Psoas muscle (tissue), 8 donors: ENCODE results near the gene KIRREL3. TPM values are rescaled to one million over a fixed set of nuclear protein-coding genes. Genes with fewer than 3 reads are reported as not detected.
A peak's percentile ranks its signal among the peaks of the same experiment; 100 is the strongest.

ENCODE experiments used
- ATAC-seq, 4 donors: fragments of 200-7000 bp; cut with Tn5 transposase; one replicate each; pipeline ENCODE4 v1.9.1; 2020; ENCODE audit warnings: moderate library complexity in 3 of 4, mild to moderate bottlenecking in 2 of 4
- DNase-seq, 2 donors: peaks; one replicate each; pipeline ENCODE4 v3.0.0-alpha.2; 2020
- H3K27ac ChIP-seq: fragments of 200-600 bp; one replicate; pipeline ENCODE4 v1.8.0; 2022
- H3K27me3 ChIP-seq, 3 donors: fragments of 200-600 bp in 1 of 3; one replicate each; pipeline versions ENCODE4 v1.6.1 to v1.8.0; 2013 to 2022; ENCODE audit warnings: low read length in 2 of 3, mild to moderate bottlenecking in 2 of 3, moderate library complexity in 1 of 3; ENCODE audit not compliant: insufficient read depth in 3 of 3
- H3K36me3 ChIP-seq, 2 donors: fragments of 200-600 bp in 1 of 2; one replicate each; pipeline versions ENCODE4 v1.6.1 to v1.8.0; 2013 to 2022; ENCODE audit warnings: low read depth in 1 of 2, mild to moderate bottlenecking in 1 of 2, moderate library complexity in 1 of 2; ENCODE audit not compliant: insufficient read depth in 1 of 2
- H3K4me1 ChIP-seq: fragments of 200-600 bp; one replicate; pipeline ENCODE4 v1.8.0; 2022
- H3K4me3 ChIP-seq: fragments of 200-600 bp; one replicate; pipeline ENCODE4 v1.8.0; 2022; ENCODE audit warnings: mild to moderate bottlenecking
- H3K9me3 ChIP-seq: fragments of 200-600 bp; one replicate; pipeline ENCODE4 v1.8.0; 2022
- WGBS, 3 donors: extraction: QIAGEN DNeasy Blood & Tissue Kit; methylation state at CpG; one replicate each; pipeline versions ENCODE4 v1.1.6 to v1.1.7; 2013; 5-methylcytosine and 5-hydroxymethylcytosine counted together
- intact Hi-C, 2 donors: fragments of 100-400 bp; cut with DNase I; formaldehyde crosslinking; loops; one replicate each; pipeline versions ENCODE4 v1.11.0 to v1.14.2; 2022
- polyA plus RNA-seq, 3 donors: library from polyadenylated mRNA; stranded (reverse); fragments of 200-250 nt; gene quantifications; one replicate each; pipeline ENCODE4 v1.2.3, GENCODE V29; 2013
- total RNA-seq, 4 donors: library from RNA; stranded (reverse); fragmentation: NEBNext Ultra II Directional in 2 of 4; extraction: Animal tissue kit (Norgen Biotek cat#: 25700) in 2 of 4; gene quantifications; one replicate each; pipeline versions ENCODE4 v1.2.1 to v1.2.4, GENCODE V29; 2021 to 2023
- TF ChIP-seq, protein P1 (sequence below): fragments of 200-600 bp; IDR thresholded peaks from one replicate; pipeline ENCODE4 v1.8.0; 2022; ENCODE audit warnings: antibody characterized with exemption
- donor health status: healthy with polysubstance abuse.
- donor health status: DM: no; HTN: no; CAD: no; lungs with moderate emphysema.
- donor health status: Bipolar disorder and iron deficiency.
- donor health status: healthy.
- donor health status: DM: yes; HTN: yes; CAD: no.
- donor health status: DM: no; HTN: no; CAD: no.
- donor health status: DM: no; HTN: no; CAD: no.
- donor health status: DM: yes; HTN: yes; CAD: no.

Gene KIRREL3
- total and polyA plus RNA-seq, 7 donors, result 0.04 TPM; not detected in 6

DNA sequence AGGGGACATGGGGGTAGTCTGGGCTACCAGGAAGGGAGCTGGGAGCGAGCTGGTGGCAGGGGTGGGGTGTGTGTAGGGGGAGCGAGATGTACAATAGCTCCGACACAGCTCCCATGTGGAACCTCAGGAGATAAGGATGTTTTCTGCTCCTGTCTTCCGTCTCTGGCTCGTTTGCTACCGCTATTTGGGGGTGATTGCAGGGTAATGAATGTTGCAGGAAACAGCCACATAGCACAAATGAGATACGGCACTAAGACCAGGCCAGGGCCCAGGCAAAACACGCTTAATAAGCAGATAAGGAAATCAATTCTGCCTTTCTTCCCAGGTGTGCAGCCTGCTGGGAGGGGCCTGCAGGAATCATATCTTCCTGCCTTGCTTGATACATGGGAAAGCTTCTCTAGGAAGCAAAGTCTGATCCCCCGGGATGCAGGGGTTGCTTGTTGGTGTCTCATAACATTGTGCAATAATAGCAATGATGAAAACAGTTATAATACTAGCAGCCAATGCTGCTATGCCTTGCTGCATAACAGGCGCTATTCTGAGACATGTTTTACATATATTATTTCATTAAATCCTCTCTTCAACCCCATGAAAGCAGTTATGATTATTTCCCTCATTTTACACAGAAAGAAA, 486.4 kb downstream of the KIRREL3 start:
- H3K4me1 ChIP-seq, result no peaks in the 10 kb centered on the region
- H3K4me3 ChIP-seq, result no peak overlapping the region
- H3K9me3 ChIP-seq, result no peaks in the 10 kb centered on the region
- intact Hi-C loops, result no loop called here
- H3K27ac ChIP-seq, result no peak overlapping the region
- ATAC-seq (no peak), DNase-seq (no peak)
- TF ChIP-seq, protein P1, sequence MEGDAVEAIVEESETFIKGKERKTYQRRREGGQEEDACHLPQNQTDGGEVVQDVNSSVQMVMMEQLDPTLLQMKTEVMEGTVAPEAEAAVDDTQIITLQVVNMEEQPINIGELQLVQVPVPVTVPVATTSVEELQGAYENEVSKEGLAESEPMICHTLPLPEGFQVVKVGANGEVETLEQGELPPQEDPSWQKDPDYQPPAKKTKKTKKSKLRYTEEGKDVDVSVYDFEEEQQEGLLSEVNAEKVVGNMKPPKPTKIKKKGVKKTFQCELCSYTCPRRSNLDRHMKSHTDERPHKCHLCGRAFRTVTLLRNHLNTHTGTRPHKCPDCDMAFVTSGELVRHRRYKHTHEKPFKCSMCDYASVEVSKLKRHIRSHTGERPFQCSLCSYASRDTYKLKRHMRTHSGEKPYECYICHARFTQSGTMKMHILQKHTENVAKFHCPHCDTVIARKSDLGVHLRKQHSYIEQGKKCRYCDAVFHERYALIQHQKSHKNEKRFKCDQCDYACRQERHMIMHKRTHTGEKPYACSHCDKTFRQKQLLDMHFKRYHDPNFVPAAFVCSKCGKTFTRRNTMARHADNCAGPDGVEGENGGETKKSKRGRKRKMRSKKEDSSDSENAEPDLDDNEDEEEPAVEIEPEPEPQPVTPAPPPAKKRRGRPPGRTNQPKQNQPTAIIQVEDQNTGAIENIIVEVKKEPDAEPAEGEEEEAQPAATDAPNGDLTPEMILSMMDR, result no peak
- H3K27me3 ChIP-seq, result peaks cover 0 to 16% (median 0%) of the 10 kb centered on the region in 3 donors
- WGBS, 3 donors, result 75 to 83% (median 78%) methylated on average over 10 of the region's 10 CpGs
- H3K36me3 ChIP-seq, result no peaks in the 10 kb centered on the region

DNA sequence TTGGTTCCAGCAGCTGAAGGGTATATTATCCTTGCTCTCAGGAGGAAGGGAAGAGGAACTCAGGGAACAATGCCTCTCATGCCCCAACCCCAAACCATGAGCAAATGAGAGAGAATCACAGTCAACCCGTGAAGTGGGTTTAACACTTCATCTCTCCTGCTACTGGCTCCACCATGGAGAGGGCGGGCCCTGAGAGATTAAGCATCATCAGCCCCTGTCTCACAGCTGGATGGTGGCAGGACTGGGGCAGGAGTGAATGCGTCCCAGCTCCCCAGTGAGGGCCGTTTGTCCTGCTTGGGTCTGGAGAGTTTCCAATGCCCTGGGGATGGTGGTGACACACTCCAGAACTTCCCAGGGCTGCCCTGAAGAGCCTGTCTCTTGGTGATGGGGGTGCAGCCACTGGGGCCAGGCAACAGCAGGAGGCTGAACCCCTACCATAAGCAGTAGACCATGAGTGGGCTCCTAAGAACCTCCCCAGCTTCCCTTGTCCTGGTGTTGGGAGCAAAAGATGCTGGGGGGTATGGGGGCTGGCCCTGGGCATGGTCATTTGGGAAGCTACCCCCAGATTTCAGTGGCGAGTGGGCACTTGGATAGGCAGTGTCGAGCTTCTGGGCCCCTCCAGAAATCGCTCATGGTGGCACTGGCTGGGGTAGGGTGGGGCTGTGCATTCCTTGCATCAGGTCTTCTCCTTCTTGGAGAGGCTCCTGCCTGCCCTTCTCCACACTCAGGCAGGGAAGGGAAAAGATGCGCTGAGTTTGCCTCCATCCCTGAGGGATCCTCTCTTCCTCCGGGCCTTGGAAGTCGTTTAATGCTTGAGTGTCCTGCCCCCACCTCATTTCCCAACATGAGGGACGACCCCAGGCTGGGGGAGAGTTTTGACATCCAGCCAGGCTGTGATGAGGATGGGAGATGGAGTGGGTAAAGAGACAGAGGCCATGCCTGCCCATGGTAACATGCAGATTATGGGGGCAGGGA, 487.5 kb downstream of the KIRREL3 start:
- Histone ChIP-seq H3K27me3 (peaks cover 0 to 13% (median 0%) of the 10 kb centered on the region in 3 donors), H3K4me3 (no peak overlapping the region), H3K27ac (no peak overlapping the region), H3K36me3 (no peaks in the 10 kb centered on the region), H3K4me1 (no peaks in the 10 kb centered on the region), H3K9me3 (no peaks in the 10 kb centered on the region)
- no peak for ATAC-seq
- DNase-seq, result no peak
- 67 to 75% (median 69%) methylated on average over 11 of the region's 11 CpGs for WGBS, 3 donors
- intact Hi-C loops, result no loop called here
- TF ChIP-seq, protein P1, result no peak

DNA sequence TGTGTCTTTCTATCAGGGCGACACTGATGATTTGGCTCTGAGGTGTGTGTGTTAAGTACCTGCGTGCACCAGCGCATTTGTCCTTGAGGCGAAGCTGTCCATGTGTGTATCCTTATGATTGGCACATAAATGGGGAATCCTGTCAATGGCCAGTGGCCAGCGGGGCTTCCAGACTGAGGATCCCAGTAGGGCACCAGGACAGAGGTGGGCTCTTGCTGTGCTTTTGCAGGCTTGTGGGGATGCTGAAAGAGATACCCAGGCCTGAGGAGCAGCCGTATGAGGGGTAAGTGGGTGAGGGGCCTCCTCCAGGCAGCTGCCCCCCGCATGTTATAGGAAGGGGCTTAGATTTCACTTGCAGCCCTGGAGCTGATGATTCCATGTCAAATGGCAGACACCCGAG, 488.3 kb downstream of the KIRREL3 start:
- Histone ChIP-seq H3K9me3 (no peaks in the 10 kb centered on the region), H3K36me3 (no peaks in the 10 kb centered on the region), H3K4me1 (no peaks in the 10 kb centered on the region), H3K27ac (no peak overlapping the region), H3K4me3 (no peak overlapping the region), H3K27me3 (peaks cover 0 to 13% (median 0%) of the 10 kb centered on the region in 3 donors)
- DNase-seq (no peak), ATAC-seq (no peak)
- 76 to 82% (median 77%) methylated on average over 8 of the region's 8 CpGs for WGBS, 3 donors
- TF ChIP-seq, protein P1, result no peak
- intact Hi-C loops, result no loop called here

DNA sequence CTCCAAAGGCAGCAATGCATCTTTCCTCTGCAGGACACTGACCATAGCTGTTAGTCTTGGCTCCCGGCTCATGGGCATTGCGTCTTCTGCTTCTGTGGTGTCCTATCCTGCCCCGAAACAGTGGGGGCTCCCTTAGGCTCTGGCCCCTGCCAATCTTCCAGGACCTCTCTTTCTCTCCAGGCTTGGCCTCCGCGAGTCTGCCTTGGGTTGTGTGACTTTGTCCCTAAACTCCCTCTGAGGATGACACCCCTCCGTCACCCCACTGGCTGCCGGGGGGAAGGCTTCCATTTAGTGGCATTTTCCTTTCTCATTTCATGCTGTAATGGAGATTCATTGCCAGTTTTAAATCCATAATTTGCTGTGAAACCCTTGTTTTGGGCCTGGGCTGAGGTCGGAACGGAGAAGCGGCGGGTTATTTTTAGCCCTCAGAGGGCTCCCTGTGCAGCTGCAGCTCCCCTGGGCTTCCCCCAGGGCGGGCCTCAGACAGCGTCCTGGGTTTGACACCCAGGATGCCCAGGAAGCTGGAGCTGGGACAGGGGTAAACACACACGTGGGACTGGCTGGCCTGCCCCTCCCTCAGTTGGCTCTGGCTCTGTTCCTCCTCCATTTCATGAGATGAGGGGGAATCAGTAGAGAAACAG, 489.0 kb downstream of the KIRREL3 start:
- Histone ChIP-seq H3K27me3 (peaks cover 0 to 13% (median 0%) of the 10 kb centered on the region in 3 donors), H3K4me1 (no peaks in the 10 kb centered on the region), H3K9me3 (no peaks in the 10 kb centered on the region), H3K27ac (no peak overlapping the region), H3K36me3 (no peaks in the 10 kb centered on the region), H3K4me3 (no peak overlapping the region)
- peak in 1 of 2 donors; percentile 34 for DNase-seq
- 55 to 59% (median 56%) methylated on average over 14 of the region's 14 CpGs for WGBS, 3 donors
- ATAC-seq, result no peak
- intact Hi-C loops, result no loop called here
- TF ChIP-seq, protein P1, result no peak
